ENCODE data around the gene SPEF1.
"Not testable (repeated sequence)": the region's sequence is repeated elsewhere in the genome, so short reads cannot be mapped to it uniquely, and the experiment has no call there.

SPEF1 gene, protein sequence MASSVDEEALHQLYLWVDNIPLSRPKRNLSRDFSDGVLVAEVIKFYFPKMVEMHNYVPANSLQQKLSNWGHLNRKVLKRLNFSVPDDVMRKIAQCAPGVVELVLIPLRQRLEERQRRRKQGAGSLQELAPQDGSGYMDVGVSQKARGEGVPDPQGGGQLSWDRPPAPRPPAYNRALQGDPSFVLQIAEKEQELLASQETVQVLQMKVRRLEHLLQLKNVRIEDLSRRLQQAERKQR

DNA sequence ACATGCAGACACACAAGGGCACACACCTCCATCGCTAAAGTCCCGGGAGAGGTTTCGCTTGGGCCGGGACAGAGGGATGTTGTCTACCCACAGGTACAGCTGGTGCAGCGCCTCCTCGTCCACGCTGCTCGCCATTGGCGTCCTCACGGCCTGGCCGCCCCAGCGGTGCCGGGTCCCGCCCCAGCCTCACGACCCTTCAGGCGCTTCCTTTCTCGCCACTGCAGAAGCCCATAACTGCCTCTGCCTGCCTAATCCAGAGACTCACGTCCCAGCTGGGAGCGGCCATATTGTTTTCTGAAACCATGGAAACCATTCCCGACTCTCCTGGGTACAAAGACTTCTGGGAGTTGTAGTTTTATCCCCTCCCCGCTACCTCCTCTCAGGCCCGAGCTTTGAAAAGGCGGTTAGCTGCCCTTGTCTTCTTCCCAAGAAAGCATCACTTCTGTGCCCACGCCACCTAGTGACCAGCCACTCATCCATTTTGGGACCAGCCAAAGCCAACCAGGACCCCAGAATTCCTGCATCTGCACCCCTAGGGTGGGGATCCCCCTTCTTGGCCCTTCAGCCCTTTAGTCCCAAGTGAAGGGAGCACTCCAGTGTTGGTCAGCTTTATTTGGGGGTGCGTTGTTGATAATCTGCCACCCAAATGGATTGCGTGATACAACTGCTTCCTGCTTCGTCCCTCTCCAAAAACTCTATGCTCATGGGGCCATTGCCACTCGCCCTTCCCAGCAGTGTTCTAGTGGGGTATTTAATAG is at the start of gene SPEF1:
SPEF1 (minus strand) TSS at position 296 of the 758 bp plus-strand sequence; CDS start at position 135, 161 bp downstream.
- DNase-seq: peak; percentile 59

DNA sequence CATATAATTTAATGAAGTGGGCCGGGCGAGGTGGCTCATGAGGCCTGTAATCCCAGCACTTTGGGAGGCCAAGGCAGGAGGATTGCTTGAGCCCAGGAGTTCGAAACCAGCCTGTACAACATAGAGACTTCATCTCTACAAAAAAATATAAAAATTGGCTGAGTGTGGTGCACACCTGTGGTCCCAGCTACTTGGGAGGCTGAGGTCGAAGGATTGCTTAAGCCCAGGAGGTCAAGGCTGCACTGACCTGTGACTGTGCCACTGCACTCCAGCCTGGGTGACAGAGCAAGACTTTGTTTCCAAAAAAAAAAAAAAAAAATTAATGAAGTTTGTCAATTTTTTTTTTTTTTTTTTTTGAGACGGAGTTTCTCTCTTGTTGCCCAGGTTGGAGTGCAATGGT is 48.6 kb upstream of the SPEF1 start:
- not testable (repeated sequence) for DNase-seq

DNA sequence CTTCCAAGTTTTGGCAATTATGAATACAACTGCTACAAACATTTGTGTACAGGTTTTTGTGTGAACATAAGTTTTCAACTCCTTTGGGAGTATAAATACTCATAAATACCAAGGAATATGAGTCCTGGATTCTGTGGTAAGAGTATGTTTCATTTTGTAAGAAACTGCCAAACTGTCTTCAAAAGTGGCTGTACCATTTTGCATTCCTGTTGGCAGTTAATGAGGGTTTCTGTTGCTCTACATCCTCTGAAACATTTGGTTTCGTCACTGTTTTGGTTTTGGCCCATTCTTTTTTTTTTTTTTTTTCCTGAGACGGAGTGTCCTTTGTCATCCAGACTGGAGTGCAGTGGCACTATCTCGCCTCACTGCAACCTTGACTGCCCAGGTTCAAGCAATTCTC is 47.5 kb upstream of the SPEF1 start:
- no peak for DNase-seq

DNA sequence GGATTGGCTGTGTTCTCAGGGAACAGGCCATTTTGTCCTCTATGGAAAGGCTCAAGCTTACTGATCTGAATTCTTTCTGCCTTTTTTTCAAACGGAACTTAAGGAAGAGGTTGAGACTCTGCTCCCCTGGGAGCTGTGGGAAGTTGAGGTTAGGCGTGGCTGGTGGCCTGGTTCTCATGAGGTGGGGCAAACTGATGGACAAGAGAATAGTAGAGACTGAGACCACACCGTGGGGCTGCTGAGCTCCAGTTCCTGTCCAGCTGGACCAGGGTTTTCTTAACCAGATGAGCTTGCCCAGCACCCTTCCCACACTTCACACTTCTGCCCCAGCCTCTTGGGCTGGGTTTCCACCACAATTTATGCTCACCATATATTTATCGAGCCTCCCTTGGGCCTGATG is 45.2 kb upstream of the SPEF1 start:
- no peak for DNase-seq

DNA sequence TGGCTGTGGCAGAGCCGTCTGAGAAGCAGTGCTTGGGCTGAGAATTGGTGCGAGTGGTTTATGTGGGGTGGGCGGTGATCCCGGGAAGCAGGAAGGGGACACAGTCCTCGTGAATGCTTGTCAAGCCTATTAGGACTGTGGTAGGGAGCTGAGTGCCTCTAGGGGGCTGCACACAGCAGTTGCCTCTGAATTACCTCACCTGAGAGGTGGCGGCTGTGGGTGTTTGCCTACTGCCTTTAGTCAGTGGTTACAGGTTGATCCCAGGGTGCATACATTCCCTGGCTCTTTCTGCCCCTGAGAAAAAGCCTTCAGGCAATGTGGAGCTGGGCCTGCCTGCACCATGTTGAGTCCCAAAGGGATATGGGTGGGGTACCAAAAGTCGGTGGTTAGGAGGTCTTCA is 44.3 kb upstream of the SPEF1 start:
- DNase-seq: no peak

DNA sequence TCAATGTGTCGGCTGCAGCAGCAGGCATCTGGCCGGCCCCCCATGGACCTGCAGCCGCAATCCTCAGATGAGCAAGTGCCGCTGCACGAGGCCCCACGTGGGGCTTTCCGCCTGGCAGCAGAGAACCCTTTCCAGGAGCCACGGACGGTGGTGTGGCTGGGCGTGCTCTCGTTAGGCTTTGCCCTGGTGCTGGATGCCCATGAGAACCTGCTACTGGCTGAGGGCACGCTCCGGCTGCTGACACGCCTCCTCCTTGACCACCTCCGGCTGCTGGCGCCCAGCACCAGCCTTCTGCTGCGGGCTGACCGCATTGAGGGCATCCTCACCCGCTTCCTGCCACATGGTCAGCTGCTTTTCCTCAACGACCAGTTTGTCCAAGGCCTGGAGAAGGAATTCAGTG is 42.6 kb upstream of the SPEF1 start:
- DNase-seq: no peak

DNA sequence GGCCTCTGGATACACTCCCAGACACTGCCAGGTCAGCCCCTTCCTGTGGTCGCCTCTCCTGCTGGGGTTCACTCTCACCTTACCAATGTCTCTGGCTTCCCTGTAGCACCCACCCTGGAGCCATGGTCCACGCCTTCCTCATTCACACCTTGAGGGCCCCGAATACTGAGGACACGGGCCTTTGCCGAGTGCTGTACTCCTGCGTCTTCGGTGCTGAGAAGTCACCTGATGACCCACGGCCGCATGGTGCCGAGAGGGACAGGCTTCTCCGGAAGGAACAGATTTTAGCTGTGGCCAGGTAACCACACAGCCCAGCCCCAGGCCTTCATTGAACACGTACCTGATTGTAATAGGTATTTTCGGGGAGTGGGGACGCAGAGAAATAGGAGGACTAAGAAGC is 40.7 kb upstream of the SPEF1 start:
- DNase-seq: no peak

DNA sequence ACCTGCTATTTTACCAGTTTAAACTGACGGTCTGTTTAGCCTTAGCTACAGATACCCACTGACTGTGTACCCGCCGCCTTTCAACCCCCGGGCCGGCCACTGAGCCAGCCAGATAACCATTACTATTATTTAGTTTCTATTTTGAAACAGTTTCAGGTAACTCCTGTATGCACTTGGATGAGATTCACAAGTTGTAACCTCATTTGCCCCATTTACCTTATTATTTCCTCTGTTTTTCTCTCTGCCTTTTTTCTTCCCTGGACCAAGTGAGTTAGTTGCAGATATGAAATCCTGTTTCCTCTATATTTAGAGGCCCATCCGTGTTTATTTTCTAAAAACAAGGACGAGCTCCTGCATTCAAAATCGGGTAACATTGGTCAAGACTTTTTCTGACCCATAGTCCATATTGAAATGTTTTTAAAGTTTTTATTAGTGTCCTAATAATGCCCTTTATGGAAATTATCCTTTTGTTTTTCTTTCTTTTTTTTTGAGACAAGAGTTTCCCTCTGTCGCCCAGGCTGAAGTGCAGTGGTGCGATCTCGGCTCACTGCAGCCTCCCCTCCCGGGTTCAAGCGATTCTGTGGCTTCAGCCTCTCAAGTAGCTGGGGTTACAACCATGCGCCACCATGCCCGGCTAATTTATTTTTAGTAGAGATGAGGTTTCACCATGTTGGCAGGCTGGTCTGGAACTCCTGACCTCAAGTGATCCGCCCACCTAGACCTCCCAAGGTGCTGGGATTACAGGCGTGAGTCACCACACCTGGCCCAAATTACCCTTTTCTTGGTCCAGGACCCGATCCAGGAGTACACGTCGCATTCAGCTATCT is 39.9 kb upstream of the SPEF1 start:
- DNase-seq: no peak

DNA sequence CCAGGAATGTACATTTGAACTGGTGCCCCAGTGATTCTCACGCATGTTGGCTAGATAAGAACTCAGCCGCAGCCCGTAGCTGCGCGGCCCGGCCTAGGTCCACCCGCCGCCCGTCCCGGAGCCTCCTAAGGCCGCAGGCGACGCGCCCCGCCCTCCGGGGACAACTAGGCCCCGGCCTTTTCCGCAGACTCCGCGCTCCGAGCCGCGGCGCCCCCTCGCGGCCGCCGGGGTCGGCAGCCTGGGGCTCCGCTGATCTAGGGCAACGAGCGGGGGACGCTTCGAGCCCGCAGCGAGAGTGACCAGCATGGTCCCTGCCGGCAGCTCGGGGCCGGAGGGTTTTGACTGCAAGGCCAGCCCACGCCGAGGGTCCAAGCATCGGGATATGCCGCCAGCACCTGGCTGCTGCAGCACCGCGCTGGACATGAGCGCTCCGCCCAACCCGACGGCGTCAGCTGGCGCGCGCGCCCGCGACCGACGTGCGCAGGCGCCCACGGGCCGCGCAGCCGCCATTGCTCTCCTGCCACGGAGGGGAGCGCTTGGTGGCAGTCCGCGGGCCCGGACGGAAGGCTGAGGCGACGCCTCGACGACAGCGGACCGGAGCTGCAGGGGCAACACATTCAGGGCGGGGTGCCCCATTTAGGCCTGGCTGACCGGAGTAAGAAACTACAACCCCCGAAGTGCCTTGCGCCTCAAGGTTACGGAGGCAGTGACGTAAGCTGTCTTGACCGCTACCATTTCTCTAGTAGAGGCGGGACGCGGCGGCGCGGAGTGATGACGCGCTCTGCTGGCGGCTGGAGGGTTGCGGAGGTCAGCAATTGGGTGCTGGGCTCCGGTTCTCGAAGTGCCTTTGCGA is 39.0 kb upstream of the SPEF1 start, which contains the start of gene AP5S1:
AP5S1 (plus strand) TSS at position 500 of the 853 bp plus-strand sequence. CDS start 1,571 bp downstream, outside the sequence.
- DNase-seq: peak; percentile 93

DNA sequence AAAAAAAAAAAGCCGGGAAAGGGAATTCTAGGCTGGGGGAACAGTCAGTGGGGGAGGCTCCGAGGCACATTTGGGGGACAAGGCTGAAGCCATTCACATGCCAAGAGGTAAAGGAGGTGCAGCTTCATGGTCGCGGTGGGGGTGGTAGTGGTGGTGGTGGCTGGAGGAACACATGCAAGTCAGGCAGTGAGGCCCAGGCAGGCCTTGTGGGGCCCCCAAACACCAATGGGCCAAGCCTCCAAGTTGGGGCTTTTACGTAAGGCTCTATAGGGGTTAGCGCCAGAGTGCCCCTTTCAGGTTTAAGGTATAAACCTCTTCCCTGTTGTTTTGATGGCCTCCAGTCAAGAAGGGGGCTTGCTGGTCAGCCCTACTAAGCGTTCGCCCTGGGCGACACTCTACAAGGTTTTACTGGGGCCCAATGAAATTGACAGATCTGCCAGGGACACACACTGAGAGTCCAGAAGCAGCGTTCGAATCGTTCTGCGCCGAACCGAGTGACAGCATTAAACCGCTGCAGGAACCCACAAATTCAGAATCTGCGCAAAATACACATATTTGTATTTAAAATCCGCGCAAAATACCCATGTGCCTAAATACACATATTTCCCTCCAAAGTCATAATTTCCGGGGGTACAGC is 38.3 kb upstream of the SPEF1 start:
- DNase-seq: peak; percentile 32

DNA sequence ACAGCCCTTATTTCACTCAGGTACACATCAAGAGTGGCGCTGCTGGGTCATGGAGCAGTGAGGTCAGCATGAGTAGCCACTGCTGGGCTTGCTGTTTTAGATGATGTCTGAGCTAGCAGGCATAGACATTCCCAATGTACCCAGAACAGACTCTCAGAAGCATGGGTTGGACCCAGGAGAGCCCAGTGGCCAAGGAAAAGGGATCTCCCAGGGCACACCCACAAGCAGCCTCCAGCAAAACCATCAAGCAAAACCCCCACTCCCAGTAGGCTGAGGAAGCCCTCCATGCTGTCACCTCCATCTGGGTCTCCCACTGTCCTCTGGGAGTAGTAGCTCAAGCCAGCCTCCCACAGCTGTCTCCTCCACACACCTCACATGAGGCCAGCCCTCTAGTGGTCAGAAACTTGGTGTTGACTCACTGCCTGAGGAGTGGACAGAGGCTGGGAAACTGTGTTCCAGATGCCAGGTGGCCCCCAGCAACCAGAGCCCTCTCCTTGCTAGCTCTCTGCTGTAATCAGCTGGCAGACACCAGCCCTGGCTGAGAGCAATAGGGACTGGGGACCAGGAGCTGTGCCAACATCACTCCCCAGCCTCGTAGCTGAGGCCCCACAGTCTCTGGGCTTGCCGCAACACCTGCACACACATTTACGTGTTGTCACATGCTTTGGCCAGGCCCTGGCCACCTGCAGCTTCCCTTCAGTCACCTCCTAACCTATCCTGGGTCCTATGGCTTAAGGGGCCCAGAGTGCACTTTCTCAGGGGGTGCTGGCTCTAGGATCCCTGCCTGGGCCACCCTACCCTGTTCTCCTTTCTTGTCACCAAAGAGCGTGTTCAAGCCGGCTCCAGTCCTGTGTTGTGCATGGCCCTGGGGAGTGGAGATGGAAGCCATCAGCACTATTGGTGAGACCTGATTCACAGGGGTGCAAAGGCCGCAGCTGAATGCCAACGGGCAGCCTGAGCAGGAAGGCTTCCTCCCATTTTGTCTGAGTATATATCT is 37.2 kb upstream of the SPEF1 start:
- no peak for DNase-seq

DNA sequence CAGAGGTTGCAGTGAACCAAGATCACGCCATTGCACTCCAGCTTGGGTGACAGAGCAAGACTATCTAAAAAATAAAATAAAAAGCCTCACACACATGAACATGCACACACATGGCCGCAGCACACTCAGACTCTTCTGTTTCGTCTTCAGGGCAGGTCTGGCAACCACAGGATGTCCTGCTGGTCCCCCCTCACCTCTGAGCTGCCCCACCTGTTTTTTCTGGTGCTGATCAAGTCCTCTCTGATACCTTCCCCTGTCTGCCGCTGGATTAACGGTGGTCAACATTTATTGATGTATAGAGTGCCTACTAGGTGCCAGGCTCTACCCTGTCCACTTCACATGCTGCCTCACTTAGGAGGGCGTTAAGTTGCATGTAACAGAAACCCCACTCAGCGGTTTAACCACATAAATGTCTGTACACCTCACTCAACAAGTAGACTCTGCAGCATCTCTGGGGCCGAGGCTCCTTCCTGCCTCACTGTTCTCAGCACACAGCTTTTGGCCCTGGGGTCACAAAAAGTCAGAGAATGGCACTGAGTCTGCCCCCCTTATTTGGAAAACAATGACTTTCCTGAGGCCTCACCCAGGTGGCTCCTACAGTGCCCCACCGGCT is 34.6 kb upstream of the SPEF1 start:
- DNase-seq: peak; percentile 36

DNA sequence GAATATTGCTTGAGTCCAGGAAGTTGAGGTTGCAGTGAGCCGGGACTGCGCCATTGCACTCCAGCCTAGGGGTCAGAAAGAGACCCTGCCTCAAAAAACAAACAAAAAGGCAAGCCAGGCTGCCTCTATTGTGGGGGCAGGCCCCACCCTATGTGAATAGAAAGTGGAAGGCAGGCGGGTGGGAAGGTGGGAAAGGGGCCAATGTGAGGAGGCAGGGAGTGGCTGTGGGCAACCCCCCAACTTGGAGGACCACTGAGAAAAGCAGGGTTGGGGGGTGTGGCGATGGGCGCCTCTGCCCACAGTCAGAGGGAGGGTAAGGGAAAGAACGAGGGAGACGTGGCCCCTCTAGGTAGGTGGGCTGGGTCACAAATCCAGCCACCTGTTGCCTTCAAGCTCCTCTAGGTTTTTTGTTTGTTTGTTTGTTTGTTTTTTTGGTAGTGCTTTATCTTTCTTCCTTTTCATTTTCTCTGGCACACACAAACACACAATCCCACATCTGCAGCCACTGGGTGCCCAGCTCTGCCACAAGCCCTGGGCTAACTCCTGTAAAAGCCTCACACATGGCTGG is 33.8 kb upstream of the SPEF1 start:
- no peak for DNase-seq

DNA sequence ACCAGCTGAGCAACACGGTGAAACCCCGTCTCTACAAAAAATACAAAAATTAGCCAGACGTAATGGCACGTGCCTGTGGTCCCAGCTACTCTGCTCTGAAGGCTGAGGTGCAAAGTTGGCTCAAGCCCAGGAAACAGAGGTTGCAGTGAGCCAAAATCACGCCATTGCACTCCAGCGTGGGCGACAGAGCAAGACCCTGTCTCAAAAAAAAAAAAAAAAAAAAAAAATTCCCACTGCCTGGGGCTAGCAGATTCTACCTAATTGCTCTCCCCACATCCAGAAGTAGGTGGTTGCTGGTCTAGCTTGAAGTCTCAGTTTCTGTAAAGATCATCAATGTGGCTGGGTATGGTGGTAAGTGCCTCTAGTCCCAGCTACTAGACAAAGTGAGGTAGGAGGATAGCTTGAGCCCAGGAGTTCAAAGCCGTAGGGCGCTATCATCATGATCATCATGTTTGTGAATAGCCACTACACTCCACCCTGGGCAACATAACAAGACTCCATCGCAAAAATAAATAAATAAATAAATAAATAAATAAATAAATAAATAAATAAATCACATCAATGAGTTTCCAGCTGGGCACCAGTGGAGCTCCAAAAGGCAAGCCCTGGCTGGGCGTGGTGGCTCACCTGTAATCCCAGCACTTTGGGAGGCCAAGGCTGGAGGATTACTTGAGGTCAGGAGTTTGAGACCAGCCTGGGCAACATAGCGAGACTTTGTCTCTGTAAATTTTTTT is 32.8 kb upstream of the SPEF1 start:
- DNase-seq: peak; percentile 44

DNA sequence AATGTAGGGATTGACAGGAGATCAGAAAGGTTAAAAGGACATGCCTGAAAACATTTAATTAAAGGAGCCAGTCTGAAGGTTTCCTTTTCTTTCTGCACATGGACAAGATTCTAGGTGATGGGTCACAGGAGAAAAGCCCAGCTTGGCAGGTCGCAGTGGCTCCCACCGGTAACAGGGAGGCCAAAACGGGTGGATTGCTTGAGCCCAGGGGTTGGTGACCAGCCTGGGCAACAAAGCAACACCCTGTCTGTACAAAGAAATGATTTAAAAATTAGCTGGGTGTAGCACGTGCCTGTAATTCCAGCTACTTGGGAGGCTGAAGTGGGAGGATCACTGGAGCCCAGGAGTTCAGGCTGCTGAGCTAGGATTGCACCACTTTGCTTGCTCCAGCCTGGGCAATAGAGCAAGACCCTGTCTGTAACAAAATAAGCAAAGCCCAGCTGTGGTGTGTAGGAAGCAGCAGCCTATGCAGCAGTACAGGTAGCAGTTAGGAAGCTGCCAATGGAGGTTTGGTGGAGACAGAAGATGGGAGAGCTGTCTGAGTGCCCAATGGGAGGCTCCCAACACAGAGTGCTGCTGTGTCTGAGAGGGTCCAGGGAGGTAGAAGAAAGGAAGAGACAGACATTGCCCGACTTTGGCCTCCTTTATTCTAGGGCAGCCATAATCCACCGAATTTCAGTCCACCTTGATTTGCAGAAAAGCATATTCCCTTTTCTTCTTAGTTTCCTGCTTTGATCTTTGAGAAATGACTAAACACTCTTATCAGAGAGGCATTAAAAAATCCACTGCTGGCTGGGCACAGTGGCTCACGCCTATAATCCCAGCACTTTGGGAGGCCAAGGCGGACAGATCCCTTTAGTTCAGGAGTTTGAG is 32.0 kb upstream of the SPEF1 start:
- DNase-seq: no peak

DNA sequence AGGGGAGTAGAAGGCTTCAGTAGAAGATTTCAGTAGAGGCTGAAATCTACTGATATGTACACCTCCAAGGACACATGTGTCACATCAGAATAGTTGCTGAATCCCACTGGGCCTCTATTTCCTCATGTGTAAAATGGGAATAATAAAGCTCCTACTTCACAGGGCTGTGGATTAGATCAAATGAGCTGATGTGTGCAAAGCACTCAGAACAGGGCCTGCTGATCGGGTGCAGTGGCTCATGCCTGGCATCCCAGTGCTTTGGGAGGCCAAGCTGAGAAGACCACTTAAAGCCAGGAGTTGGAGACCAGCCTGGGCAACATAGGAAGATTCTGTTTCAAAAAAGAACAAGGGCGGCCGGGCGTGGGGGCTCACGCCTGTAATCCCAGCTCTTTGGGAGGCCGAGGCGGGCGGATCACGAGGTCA is 31.0 kb upstream of the SPEF1 start:
- no peak for DNase-seq

DNA sequence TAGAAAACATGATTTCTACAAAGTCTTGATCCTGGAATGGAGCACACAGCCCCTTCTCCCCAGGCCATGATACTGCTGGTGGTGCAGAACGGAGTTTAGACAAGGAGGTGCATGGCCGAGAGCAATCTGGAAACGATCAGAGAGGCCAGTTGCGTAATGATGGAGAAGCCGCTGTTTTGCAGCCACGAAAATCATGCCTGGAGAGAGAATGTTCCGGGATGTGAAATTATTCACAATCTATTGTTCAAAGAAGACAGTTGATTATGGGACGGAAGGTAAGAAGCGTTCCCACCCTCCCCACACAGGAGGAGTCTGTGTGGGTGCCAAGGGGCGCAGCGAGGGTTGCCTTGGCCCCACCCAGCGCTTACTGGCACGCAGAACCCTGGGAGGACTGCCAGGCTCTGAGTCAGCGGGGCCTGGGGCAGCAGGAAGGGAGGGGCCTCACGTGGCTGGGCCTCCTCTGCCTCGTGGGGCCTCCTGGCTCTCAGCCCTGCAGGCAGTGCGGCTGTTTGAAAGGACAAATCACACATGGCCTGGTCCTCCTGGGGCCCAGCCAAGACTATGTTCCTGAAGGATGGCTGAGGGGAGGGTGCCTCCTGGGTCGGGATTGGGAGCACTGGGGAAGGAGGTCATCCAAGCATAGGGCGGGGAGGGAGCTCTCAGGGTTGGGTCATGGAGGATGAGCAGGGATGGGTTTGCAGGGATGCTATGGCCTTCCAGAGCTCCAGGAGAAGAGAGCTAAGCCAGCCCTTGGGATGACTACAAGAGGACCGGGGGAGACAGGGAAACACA is 30.4 kb upstream of the SPEF1 start:
- DNase-seq: peak; percentile 95

Data from activated CD4-positive, alpha-beta T cell treated with anti-CD3 and anti-CD28 coated beads for 48 hours (primary cell).